Memory B cell (primary cell): ENCODE measurements around the gene PDC.

Experiments
- ATAC-seq: fragments of 150-1000 bp; cut with Tn5 transposase; 2 replicates; pipeline ENCODE4 v1.10.0; 2021; ENCODE audit warnings: low read depth, mild to moderate bottlenecking, moderate library complexity
- DNase-seq, 2 donors: peaks; one replicate each; pipeline ENCODE4 v3.0.0; 2022; ENCODE audit warnings: low spot score in 2 of 2
- H3K27ac Mint-ChIP-seq: one replicate; pipeline ENCODE4 v1.8.0; 2022; ENCODE audit warnings: mild to moderate bottlenecking, moderate library complexity, mixed read lengths
- H3K27me3 Mint-ChIP-seq: one replicate; pipeline ENCODE4 v1.8.0; 2022; ENCODE audit warnings: mixed read lengths
- H3K36me3 Mint-ChIP-seq: one replicate; pipeline ENCODE4 v1.8.0; 2022; ENCODE audit warnings: mild to moderate bottlenecking, mixed read lengths
- H3K4me1 Mint-ChIP-seq: one replicate; pipeline ENCODE4 v1.8.0; 2022; ENCODE audit warnings: mixed read lengths
- H3K4me3 Mint-ChIP-seq: one replicate; pipeline ENCODE4 v1.8.0; 2022; ENCODE audit warnings: mild to moderate bottlenecking, moderate library complexity, mixed read lengths
- H3K9me3 Mint-ChIP-seq: one replicate; pipeline ENCODE4 v1.8.0; 2022; ENCODE audit warnings: mixed read lengths

Gene PDC

GRCh38 chr1:186443638-186444037 is 17.3 kb downstream of the PDC start:
- no peaks in the 10 kb centered on the region for H3K27me3 Mint-ChIP-seq
- DNase-seq (no peak), ATAC-seq (no peak)
- no peaks in the 10 kb centered on the region for H3K36me3 Mint-ChIP-seq
- no peaks in the 10 kb centered on the region for H3K9me3 Mint-ChIP-seq
- H3K27ac Mint-ChIP-seq: no peak overlapping the region
- H3K4me3 Mint-ChIP-seq: no peak overlapping the region
- H3K4me1 Mint-ChIP-seq: no peaks in the 10 kb centered on the region

- no peak for ATAC-seq
- no peaks in the 10 kb centered on the region for H3K4me1 Mint-ChIP-seq
Observed at GRCh38 chr1:186442651-186443375, 18.1 kb downstream of the PDC start.

GRCh38 chr1:186440584-186440983 is 20.3 kb downstream of the PDC start:
- Mint-ChIP-seq H3K9me3 (no peaks in the 10 kb centered on the region), H3K36me3 (peaks cover 10% of the 10 kb centered on the region), H3K4me3 (no peak overlapping the region), H3K4me1 (no peaks in the 10 kb centered on the region), H3K27me3 (no peaks in the 10 kb centered on the region), H3K27ac (no peak overlapping the region)
- DNase-seq: no peak
- ATAC-seq: no peak

More at GRCh38 chr1:186442651-186443375, 18.1 kb downstream of the PDC start:
- Mint-ChIP-seq H3K27ac (no peak overlapping the region), H3K9me3 (no peaks in the 10 kb centered on the region), H3K27me3 (no peaks in the 10 kb centered on the region), H3K4me3 (no peak overlapping the region), H3K36me3 (peaks cover 4% of the 10 kb centered on the region)
- no peak for DNase-seq

- DNase-seq: no peak
- H3K27me3 Mint-ChIP-seq: no peaks in the 10 kb centered on the region
- no peak overlapping the region for H3K27ac Mint-ChIP-seq
- no peak overlapping the region for H3K4me3 Mint-ChIP-seq
- no peak for ATAC-seq
- no peaks in the 10 kb centered on the region for H3K4me1 Mint-ChIP-seq
- no peaks in the 10 kb centered on the region for H3K9me3 Mint-ChIP-seq
- H3K36me3 Mint-ChIP-seq: peaks cover 10% of the 10 kb centered on the region
Observed at GRCh38 chr1:186438567-186438966, 22.3 kb downstream of the PDC start.

GRCh38 chr1:186435336-186435735 is 25.6 kb downstream of the PDC start:
- no peak overlapping the region for H3K27ac Mint-ChIP-seq
- H3K9me3 Mint-ChIP-seq: no peaks in the 10 kb centered on the region
- H3K27me3 Mint-ChIP-seq: no peaks in the 10 kb centered on the region
- no peaks in the 10 kb centered on the region for H3K4me1 Mint-ChIP-seq
- H3K36me3 Mint-ChIP-seq: peaks cover 10% of the 10 kb centered on the region
- no peak for ATAC-seq
- H3K4me3 Mint-ChIP-seq: no peak overlapping the region
- no peak for DNase-seq

GRCh38 chr1:186429017-186429416 is 31.9 kb downstream of the PDC start:
- Mint-ChIP-seq H3K4me3 (no peak overlapping the region), H3K27me3 (no peaks in the 10 kb centered on the region), H3K9me3 (no peaks in the 10 kb centered on the region), H3K36me3 (peaks cover 11% of the 10 kb centered on the region), H3K27ac (no peak overlapping the region), H3K4me1 (no peaks in the 10 kb centered on the region)
- DNase-seq: no peak
- no peak for ATAC-seq

- DNase-seq: no peak
- H3K4me3 Mint-ChIP-seq: no peak overlapping the region
Observed at GRCh38 chr1:186426118-186426517, 34.8 kb downstream of the PDC start.

GRCh38 chr1:186424539-186424938 is 36.4 kb downstream of the PDC start:
- Mint-ChIP-seq H3K36me3 (peaks cover 12% of the 10 kb centered on the region), H3K9me3 (no peaks in the 10 kb centered on the region), H3K4me3 (no peak overlapping the region), H3K27ac (no peak overlapping the region), H3K27me3 (no peaks in the 10 kb centered on the region), H3K4me1 (no peaks in the 10 kb centered on the region)
- ATAC-seq: no peak
- no peak for DNase-seq

More at GRCh38 chr1:186426118-186426517, 34.8 kb downstream of the PDC start:
- no peaks in the 10 kb centered on the region for H3K9me3 Mint-ChIP-seq
- no peaks in the 10 kb centered on the region for H3K27me3 Mint-ChIP-seq
- no peaks in the 10 kb centered on the region for H3K4me1 Mint-ChIP-seq
- ATAC-seq: no peak
- peaks cover 11% of the 10 kb centered on the region for H3K36me3 Mint-ChIP-seq
- H3K27ac Mint-ChIP-seq: no peak overlapping the region

- DNase-seq (no peak), ATAC-seq (no peak)
- H3K27ac Mint-ChIP-seq: no peak overlapping the region
- no peaks in the 10 kb centered on the region for H3K9me3 Mint-ChIP-seq
- H3K4me1 Mint-ChIP-seq: no peaks in the 10 kb centered on the region
- H3K4me3 Mint-ChIP-seq: no peak overlapping the region
- H3K27me3 Mint-ChIP-seq: no peaks in the 10 kb centered on the region
- H3K36me3 Mint-ChIP-seq: peaks cover 11% of the 10 kb centered on the region
Observed at GRCh38 chr1:186421446-186421845, 39.5 kb downstream of the PDC start.

- no peaks in the 10 kb centered on the region for H3K4me1 Mint-ChIP-seq
- no peaks in the 10 kb centered on the region for H3K9me3 Mint-ChIP-seq
- no peaks in the 10 kb centered on the region for H3K27me3 Mint-ChIP-seq
- no peak for DNase-seq
- H3K36me3 Mint-ChIP-seq: peaks cover 9% of the 10 kb centered on the region
- H3K4me3 Mint-ChIP-seq: no peak overlapping the region
- no peak overlapping the region for H3K27ac Mint-ChIP-seq
- ATAC-seq: no peak
Observed at GRCh38 chr1:186420923-186421322, 40.0 kb downstream of the PDC start.

- DNase-seq: no peak
- H3K27ac Mint-ChIP-seq: no peak overlapping the region
Observed at GRCh38 chr1:186420311-186420710, 40.6 kb downstream of the PDC start.

GRCh38 chr1:186418503-186418902 is 42.4 kb downstream of the PDC start:
- no peak for DNase-seq
- no peak for ATAC-seq
- no peaks in the 10 kb centered on the region for H3K4me1 Mint-ChIP-seq
- peaks cover 11% of the 10 kb centered on the region for H3K36me3 Mint-ChIP-seq
- no peaks in the 10 kb centered on the region for H3K9me3 Mint-ChIP-seq
- no peak overlapping the region for H3K27ac Mint-ChIP-seq
- no peak overlapping the region for H3K4me3 Mint-ChIP-seq
- H3K27me3 Mint-ChIP-seq: no peaks in the 10 kb centered on the region

More at GRCh38 chr1:186420311-186420710, 40.6 kb downstream of the PDC start:
- Mint-ChIP-seq H3K4me1 (no peaks in the 10 kb centered on the region), H3K9me3 (no peaks in the 10 kb centered on the region), H3K27me3 (no peaks in the 10 kb centered on the region), H3K36me3 (peaks cover 9% of the 10 kb centered on the region), H3K4me3 (no peak overlapping the region)
- no peak for ATAC-seq

- Mint-ChIP-seq H3K36me3 (peaks cover 2% of the 10 kb centered on the region), H3K27ac (no peak overlapping the region), H3K9me3 (no peaks in the 10 kb centered on the region), H3K27me3 (no peaks in the 10 kb centered on the region), H3K4me3 (no peak overlapping the region), H3K4me1 (no peaks in the 10 kb centered on the region)
- ATAC-seq (no peak), DNase-seq (no peak)
Observed at GRCh38 chr1:186413319-186413718, 47.6 kb downstream of the PDC start.

- no peaks in the 10 kb centered on the region for H3K27me3 Mint-ChIP-seq
- H3K27ac Mint-ChIP-seq: no peak overlapping the region
- peaks cover 14% of the 10 kb centered on the region for H3K36me3 Mint-ChIP-seq
- no peak overlapping the region for H3K4me3 Mint-ChIP-seq
- no peaks in the 10 kb centered on the region for H3K9me3 Mint-ChIP-seq
- ATAC-seq (peak; percentile 22), DNase-seq (no peak)
- H3K4me1 Mint-ChIP-seq: no peaks in the 10 kb centered on the region
Observed at GRCh38 chr1:186409091-186409490, 51.8 kb downstream of the PDC start.

- Mint-ChIP-seq H3K27me3 (no peaks in the 10 kb centered on the region), H3K27ac (no peak overlapping the region), H3K4me3 (no peak overlapping the region), H3K36me3 (peaks cover 25% of the 10 kb centered on the region), H3K9me3 (no peaks in the 10 kb centered on the region), H3K4me1 (no peaks in the 10 kb centered on the region)
- ATAC-seq (no peak), DNase-seq (peak in 1 of 2 donors; percentile 14)
Observed at GRCh38 chr1:186404454-186405051, 56.4 kb downstream of the PDC start.
